Right ventricle myocardium superior (tissue), 1 donor: Measurements from ENCODE around the gene CAND2. TPM values are rescaled to one million over a fixed set of nuclear protein-coding genes. Genes with fewer than 3 reads are reported as not detected.

Experiments
- ATAC-seq: fragments of 200-7000 bp; cut with Tn5 transposase; one replicate; pipeline ENCODE4 v1.9.1; 2020; ENCODE audit warnings: mild to moderate bottlenecking; ENCODE audit not compliant: poor library complexity
- DNase-seq: peaks from one replicate; pipeline ENCODE4 v3.0.0-alpha.2; 2020
- intact Hi-C: fragments of 100-400 bp; cut with DNase I; formaldehyde crosslinking; loops from one replicate; pipeline ENCODE4 v1.11.2; 2022
- total RNA-seq: library from RNA; stranded (reverse); fragmentation: NEBNext Ultra II Directional; extraction: Animal tissue kit (Norgen Biotek cat#: 25700); gene quantifications from one replicate; pipeline ENCODE4 v1.2.1, GENCODE V29; 2021
- donor health status: DM: no; HTN: yes; CAD: no; lungs with severe emphysema.

The CAND2 gene
- total RNA-seq, 1 donor from 2014 or later: 61.6 TPM

DNA sequence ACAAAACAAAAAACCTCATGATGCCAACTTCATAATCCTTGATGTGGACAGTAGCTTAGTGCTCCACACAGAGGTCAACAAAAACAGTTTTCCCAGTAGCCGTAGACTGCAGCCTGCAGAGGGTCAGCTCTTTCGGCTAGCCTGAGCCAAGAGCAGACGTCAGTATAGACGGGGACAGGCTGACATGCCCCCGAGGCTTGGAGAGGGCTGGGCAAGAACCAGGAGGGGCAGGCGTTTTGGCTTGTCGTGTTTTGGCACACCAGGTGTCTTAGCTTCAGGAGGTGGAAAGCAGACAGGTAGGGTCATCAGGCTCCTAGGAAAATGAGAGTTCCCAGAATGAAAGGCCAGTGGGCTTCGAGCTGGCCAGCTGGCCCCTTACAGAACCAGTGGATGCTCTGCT lies 21.8 kb downstream of the CAND2 start:
- intact Hi-C loops: no loop called here
- no peak for DNase-seq
- ATAC-seq: no peak

DNA sequence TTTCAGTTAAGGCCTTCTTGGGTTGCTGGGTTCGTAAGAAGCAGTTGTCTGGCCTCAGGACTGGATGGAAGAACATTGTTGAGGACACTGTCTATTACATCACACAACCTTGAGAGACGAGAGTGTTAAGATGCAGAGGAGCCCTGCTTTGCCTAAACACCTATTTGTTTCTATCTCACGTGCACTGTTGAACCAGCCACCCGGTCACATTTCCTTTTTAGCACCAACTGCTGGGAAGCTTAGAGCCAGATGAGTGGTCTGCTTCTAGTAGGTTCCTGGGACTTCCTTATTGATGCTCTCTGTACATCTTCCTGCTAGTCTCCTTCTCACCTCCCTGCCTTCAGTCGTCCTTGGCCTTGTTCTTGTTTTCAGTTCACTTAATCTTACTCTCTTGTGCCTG lies 22.3 kb downstream of the CAND2 start:
- ATAC-seq: no peak
- intact Hi-C loops: no loop called here
- no peak for DNase-seq

DNA sequence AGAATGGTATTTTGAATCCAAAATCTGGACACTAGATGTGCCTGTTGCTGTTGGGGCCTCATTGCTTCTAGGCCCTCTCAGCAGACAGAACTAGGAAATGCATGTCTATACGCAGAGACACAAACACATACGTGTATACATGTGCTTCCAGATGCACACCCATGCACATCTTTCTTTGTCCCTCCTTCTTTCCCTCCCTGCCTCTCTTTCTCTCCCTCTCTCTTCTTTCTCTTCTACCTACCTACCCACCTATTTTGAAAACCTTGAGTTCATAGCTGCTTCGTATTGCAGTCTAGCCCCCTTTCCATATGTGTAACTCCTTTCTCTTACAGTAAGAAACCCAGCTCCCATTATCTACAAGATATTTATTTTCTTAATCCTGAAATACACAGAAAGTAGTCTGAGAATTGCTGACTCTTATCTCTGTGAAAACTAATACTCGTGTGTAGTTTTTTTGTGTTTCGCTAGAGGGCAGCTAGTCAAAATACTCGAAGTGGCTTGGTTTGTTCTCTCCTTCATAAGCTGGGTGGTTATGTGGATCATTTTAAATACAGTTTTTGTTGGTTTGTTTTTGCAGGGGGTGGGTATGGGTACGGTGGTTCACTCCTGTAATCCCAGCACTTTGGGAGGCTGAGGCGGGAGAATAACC lies 26.4 kb downstream of the CAND2 start:
- intact Hi-C loops: no loop called here
- DNase-seq (no peak), ATAC-seq (no peak)

DNA sequence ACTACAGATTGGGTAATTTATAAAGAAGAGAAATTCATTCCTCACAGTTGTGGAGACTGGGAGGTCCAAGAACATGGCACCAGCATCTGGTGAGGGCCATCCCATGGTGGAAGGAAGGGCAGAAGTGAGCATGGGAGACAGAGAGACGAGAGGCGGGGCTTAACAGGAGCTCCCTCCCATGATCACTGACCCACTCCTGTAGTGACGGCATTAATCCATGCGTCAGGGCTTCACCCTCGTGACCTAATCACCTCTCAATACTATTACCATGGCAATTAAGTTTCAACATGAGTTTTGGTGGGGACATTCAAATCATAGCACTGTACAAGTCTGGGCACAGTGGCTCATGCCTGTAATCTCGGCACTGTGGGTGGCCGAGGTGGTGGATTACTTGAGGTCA lies 27.8 kb downstream of the CAND2 start:
- intact Hi-C loops: no loop called here
- ATAC-seq: no peak

DNA sequence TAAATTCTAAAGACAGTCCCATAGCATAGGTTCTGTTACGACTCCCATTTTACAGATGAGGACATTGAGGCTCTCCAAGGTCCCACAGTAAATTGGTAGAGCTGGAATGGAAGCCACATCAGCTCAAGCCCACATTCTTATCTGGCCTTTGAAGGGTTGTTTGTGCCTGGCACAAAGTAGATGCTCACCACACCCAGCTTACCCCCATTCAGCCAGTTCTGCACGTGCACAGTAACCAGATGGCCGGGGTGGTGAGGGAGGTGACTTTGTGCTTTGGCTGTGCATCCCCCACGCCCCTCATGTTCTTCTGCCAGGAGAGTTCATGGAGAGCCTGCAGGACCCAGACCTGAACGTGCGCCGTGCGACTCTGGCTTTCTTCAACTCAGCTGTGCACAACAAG lies 28.7 kb downstream of the CAND2 start:
- DNase-seq: no peak
- ATAC-seq: no peak
- intact Hi-C loops: no loop called here

More for the DNA sequence above, 27.8 kb downstream of the CAND2 start:
- DNase-seq: no peak

DNA sequence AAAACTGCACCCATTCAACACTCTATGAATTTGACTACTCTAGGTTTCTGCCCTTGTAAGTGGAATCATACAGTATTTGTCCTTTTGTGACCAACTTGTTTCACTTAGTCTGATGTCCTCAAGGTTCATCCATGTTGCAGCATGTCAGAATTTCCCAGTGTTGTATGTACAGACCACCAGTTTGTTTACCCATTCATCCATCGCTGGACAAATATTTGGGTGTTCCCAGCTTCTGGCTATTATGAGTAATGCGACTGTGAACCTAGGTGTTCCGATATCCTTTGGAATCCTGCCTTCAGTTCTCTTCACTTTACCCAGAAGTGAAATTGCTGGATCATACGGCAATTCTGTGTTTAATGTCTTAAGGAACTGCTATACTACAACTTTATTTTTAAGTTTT lies 32.3 kb downstream of the CAND2 start:
- intact Hi-C loops: no loop called here
- no peak for ATAC-seq
- no peak for DNase-seq

DNA sequence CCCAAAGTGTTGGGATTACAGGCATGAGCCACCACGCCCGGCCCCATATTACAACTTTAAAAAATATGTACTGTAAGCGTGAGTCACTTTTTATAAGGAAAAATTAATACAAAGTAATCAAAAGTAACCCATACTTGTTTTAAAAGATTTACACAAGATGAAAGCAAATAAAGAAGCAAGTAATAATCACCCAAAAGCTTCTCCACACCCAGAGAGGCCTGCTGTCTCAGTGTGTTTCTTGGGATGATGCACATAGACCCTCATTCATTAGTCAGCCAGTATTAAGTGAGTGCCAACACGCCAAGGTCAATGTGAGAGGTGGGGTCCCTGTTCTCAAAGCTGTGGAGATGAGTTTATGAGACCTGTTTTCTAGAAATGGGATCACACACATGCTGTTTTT lies 32.9 kb downstream of the CAND2 start:
- DNase-seq (no peak), ATAC-seq (no peak)
- intact Hi-C loops: no loop called here

DNA sequence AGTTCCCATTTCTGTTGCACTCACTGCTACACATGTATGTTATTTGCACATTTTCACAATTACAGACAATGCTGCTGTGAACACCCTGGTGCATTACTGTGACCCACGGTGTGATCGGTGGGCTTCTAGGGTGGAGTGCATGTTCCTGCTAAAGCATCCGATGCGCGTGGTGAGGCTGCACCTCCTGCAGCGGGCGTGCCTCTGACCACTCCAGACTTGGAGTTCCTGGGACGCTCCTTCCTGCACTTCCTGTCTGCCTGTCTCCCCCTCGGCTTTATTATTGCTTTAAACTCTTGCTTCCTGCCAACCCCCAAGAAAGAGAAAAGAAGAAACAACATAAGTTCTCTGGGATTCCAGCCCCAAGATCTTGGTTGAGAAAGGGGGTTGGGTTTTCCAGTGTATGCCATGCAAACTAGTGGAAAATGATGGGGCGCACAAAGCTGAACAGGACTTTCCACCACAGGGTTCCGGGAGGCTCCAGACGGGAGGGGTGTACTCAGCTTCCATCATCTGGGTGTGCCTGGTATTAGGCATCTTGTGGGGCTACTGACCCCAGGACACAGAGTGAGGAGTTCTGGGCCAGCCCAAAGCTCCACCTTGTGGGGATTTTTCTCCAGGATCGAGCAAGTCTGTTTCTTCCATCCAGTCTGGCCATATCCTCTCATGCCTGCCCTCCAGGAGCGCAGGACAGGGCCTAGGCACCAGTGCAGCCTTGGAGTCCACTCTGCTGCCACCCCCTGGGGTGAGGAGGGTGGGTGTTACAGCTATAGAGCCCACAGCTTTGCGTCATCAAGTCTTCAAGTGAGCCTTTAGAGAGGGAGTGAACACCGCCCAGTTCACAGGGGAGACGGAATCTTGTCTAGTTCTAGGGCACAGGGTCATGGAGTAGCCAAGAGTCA lies 33.7 kb downstream of the CAND2 start:
- DNase-seq: no peak

DNA sequence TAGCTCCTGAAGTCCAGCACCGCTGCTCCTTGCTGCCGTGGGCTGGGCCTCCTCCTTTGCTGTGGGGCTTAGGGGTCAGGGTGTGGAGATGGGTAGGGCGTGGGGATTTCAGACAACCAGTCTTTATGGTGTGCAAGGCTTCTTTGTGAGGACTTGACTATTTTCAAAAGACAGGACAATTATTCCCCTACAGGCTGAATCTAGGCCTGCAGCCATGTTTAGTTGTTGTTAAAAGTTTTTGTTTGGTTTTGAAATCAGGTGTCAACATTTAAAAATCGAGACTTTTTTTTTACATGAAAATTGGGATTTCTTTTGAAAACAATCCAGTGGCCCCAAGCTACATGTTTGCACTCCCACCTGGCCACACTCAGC lies 34.3 kb downstream of the CAND2 start:
- intact Hi-C loops: no loop called here
- no peak for ATAC-seq

More for the DNA sequence above, 33.7 kb downstream of the CAND2 start:
- ATAC-seq: no peak
- intact Hi-C loops: no loop called here

DNA sequence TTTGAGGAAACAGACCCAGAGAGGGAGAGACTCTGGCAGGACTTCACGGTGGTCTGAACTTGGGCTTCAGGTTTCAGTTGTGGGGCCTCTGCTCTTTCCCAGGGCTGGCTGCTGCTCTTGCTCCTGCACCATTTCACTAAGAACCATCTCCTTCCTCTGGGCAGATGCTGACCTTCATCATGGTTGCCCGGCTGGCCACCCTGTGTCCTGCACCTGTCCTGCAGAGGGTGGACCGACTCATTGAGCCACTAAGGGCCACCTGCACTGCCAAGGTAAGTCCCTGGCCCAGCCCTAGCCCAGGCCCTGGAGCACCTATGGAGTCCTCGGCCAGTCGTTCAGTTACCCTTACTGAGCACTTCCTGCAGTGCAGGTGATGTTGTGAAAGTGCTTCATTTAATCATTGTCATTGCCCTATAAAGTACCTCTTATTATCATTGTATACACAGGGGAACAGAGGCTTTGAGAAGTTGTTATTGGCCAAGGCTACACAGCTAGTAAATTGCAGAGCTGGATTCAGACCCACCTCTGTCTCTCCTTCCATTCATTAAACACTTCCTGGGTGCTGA lies 34.9 kb downstream of the CAND2 start:
- intact Hi-C loops: no loop called here
- no peak for ATAC-seq
- no peak for DNase-seq

More for the DNA sequence above, 34.3 kb downstream of the CAND2 start:
- no peak for DNase-seq

DNA sequence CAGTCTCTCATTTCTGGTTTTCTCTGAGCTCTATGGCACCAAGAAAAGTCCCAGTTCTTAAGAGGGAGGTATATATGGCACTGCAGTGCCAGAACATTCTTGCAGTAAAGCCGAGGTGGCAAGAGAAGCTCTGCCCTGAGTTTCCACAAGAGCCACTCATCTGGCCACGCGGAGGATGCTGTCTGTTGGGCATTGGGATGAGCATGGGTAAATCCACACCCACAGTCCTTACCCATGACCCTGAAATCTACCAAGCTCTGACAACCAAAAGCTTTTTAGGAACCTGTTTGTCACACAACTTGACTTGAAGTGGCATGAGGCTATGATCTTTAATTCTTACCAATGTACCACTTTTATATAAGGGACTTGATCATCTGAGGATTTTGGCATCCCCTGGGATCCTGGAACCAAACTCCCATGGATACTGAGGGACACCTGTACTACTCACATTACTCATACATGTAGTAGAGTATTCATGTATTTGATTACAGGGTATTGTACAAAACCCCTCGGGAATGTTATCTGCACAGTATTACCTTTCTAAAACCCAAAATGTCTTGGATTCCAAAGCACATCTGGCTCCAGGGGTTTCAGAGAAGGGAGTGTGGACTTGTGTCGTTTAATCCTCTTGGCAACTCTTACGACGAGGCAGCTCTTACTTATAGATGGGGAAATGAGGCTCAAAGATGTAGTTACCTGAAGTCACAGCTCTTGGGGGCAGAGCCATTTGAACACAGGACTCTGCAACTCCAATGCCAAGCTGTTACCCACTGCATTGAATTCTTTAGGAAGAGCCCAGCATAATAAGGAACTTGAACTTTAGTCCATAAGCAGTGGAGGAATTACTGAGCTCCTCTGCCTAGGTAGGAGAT lies 36.1 kb downstream of the CAND2 start:
- no peak for DNase-seq
- no peak for ATAC-seq
- intact Hi-C loops: no loop called here

DNA sequence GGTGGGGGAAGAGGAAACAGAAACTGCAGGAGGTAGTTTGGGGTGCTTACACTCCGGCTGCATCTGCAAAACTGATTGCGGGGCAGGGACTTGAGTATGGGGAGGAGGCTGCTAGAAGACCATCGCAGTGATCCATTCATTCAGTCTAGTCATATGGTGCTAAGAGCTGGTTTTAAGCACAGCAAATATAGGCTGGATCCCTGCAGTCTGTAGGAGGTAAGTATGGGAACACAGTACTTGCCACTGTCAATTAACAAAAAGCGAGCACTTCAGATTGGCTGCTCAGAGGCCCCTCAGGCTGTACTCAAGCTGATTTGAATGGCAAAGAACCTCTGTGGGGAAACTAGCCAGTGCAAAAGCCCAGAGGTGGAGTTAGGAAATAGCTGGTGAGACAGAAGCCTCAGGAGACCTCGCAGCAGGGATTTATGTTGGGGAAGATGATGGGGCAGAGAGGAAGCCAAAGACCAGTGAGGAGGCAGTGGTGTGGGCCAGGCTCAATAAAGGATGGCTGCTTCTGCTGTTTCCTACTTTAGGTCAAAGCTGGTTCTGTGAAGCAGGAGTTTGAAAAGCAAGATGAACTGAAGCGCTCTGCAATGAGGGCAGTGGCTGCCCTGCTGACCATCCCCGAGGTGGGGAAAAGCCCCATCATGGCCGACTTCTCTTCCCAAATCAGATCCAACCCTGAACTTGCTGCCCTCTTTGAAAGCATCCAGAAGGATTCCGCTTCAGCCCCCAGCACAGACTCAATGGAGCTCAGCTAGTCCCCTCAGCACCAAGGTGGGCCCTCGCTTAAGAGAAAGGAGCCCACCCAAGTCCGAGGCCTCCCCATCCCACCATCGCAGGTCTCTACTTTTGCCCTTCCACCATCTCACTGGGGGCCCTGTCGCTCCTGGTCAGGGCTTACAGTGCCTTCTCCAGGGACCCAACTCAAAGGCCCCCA lies 37.0 kb downstream of the CAND2 start:
- intact Hi-C loops: no loop called here
- no peak for ATAC-seq
- no peak for DNase-seq

DNA sequence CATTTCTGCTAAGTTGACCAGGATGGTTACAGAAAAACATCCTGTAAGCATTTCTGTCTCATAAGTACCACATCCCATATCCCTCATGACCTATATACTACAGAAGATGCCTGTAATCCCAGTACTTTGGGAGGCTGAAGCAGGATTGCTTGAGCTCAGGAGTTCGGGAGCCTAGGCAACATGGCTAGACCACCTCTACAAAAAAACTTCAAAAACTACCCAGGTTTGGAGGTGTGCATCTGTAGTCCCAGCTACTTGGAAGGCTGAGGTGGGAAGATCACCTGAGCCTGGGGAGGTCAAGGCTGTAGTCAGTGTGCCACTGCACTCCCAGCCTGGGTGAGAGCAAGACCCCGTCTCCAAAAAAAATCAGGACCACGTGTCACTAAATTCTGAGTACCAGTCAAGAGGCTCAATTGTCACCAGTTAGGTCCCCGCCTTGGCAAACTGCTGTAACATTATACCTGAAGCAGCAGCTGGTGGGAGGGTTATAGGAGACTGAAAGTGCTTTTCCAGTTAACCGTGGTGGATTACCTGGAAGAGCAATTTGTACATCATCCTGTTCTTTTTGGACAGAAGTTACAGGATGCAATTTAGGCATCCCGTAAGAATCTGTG lies 38.7 kb downstream of the CAND2 start:
- intact Hi-C loops: no loop called here
- DNase-seq (no peak), ATAC-seq (no peak)

DNA sequence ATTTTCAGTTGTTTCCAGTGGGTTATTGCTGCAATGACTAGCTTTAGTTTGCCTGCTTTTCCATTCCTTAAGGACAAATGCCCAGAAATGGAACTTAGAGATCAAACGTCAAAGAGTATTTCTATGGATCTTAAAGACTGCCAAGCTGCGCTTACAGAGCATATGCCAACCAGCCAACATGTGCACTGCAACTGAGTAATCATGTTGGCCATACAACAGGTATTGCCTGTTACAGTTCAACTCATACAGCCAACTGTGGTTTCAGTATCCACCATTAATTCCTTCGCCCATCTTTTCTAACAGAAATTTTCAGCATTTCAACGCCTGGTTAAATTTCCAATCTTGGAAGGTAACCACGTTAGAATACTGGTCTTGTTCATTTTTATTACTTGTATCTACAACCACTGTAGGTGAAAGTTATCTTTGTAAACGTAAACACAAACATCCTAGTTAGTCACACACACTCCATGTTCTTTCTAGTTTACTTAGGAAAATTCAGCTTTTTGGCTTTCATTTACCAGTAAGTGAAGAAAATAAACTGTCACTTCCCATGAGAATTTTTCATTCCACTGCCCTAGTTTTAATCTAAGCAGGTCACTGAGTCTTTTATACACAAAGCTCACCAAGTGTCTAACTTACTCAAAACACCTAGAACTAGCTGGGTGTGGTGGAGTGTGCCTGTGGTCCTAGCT lies 41.0 kb downstream of the CAND2 start:
- intact Hi-C loops: no loop called here
- DNase-seq (no peak), ATAC-seq (no peak)

DNA sequence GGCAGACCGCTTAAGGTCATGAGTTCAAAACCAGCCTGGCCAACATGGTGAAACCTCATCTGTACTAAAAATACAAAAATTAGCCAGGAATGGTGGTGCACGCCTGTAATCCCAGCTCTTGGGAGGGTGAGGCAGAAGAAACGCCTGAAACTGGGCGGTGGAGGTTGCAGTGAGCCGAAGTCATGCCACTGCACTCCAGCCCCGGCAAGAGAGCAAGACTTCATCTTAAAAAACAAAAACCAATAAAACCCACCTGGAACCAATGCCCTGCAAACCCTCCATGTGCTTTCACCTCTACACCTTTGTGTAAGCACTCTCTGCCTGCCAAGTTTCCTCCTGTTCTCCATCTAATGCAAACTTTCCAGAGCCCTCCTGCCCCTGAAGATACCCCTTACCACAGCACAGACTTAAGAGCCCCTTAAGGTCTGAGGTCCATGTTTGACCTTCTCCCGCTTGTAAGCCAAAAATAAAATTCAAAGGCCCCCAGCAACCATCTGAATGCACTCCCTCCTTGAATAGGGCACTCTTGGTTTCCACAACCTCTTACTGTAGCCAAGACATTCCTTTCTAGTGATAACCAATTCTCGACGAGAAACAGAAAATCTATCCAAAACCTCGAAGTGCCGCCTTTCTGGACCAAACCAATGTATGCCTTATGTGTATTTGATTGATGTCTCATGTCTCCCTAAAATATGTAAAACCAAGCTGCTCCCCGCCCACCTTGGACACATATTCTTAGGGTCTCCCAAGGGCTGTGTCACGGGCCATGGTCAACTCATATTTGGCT lies 41.9 kb downstream of the CAND2 start:
- intact Hi-C loops: no loop called here
- no peak for ATAC-seq
- DNase-seq: no peak

DNA sequence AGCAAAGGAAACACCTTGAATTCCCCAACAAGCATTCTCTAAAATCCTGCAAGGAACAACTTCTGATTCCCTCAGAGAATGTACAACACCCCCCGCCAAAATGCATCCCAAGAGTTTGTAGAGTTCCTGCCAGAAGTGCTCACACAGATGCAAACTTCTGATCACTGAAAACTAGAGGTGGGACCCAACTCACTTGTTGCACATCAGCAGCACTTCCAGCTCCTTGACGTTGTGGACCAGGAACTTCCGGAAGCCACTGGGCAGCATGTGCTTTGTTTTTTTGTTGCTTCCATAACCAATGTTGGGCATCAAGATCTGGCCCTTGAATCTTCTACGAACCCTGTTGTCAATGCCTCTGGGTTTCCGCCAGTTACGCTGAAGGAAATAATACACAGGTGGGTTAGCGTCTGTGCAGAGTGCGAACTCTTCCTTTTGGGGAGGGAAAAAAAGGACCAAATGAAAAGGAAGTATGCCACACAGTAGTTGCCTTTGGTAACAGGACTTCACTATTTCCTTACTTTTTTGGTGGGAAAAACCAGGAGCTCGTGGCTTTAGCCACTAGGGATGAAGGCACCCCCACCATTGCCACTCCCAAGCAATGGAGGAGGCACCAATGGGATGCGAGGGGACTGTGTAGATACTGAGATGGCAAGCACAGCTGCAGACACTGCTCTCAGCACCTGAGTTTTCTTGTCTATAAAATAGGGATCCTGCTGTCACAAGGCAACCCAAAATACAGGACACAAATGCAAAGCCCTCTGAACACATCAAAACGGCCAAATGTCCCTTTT lies 42.9 kb downstream of the CAND2 start:
- ATAC-seq: no peak
- intact Hi-C loops: no loop called here

More for the DNA sequence above, 42.9 kb downstream of the CAND2 start:
- DNase-seq: no peak
